Left forelimb (tissue), 1 donor: ENCODE measurements around the gene MTCL1.

Source experiments
- DNase-seq: peaks from one replicate; pipeline ENCODE4 v3.0.0-alpha.2; 2018; ENCODE audit warnings: low spot score

MTCL1 gene

DNA sequence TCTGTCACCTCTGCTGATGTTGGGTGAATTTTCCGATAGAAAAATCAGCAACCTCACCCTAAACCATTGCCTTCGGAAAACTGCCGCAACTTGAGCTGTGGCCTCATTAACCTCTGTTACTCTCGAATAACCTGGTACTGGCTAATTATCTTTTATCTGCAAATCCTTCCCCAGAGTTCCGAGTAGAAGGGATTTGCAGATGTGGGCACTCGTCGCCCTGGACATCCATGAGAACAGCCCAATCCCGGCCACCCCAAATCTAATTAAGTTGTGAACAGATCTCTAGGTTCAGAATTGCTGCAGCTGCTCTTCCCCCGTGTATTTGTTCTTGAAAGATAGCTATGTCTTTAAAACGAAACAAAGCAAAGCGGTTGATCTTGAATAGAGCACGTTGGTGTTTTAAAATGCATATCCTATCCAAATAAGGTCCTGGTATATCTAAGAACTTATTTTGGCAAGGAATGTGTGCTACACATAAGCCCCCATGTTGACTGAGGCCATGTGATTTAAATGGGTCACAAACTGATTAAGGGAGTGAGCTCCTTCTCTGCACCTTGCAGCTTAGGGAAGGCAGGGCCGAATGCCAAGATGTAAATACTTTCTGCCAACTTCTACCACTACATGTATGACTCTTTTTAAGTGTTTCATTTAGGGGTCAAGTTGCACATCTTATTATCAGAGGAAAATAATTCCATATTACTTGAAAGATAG lies 88.2 kb downstream of the MTCL1 start:
- no peak for DNase-seq

DNA sequence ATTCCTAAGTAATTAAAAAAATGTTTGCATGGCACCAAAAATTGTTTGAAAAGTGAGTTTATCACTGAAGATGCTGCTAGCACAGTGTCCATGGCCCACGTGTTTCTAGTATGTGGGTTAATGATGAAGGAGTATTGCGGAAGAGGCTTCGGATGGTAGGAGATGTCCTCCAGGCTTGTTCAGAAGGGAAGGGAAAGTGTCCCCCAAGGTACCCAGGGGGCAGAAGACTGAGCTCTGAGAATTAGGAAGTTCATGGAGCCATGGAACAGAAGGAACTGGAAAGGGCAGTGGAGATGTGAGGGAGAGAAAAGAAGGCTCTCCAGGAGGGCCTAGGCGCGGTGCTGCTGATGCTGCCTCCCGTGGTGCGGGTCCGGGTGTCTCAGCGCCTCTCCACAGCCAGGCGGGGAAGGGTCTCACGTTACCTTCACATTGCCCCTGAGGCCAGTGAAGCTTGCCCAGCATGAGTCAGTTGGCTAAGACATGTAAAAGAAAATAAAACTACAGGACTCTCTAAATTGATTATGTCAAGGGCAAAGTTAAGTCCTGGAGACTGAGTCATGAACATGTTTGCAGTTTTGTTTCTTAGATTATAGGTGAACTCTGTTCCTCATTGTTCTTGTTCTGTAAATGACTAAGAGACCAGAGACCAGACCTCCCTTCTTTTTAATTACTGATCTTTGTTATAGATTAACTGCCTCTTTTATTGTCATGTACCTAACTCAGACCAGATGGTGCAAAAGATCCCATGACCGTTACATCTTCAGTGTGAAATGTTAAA lies 89.0 kb downstream of the MTCL1 start:
- no peak for DNase-seq

DNA sequence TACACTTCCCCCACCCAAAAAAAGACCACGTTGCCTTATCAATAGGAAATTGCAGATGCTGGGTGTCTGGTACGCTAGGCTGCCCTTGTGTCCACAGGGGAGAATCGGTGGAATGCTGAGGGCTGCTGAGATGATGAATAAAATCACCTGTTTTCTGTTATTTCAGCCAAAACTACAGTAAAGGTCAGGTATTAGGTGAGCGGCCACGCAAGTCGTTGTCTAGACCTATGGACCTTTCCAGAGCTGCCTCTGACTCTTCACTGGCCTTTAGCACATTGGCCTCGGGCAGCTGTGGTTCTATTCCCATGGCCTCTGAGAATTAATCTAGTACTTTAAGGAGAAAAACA lies 89.6 kb downstream of the MTCL1 start:
- no peak for DNase-seq

DNA sequence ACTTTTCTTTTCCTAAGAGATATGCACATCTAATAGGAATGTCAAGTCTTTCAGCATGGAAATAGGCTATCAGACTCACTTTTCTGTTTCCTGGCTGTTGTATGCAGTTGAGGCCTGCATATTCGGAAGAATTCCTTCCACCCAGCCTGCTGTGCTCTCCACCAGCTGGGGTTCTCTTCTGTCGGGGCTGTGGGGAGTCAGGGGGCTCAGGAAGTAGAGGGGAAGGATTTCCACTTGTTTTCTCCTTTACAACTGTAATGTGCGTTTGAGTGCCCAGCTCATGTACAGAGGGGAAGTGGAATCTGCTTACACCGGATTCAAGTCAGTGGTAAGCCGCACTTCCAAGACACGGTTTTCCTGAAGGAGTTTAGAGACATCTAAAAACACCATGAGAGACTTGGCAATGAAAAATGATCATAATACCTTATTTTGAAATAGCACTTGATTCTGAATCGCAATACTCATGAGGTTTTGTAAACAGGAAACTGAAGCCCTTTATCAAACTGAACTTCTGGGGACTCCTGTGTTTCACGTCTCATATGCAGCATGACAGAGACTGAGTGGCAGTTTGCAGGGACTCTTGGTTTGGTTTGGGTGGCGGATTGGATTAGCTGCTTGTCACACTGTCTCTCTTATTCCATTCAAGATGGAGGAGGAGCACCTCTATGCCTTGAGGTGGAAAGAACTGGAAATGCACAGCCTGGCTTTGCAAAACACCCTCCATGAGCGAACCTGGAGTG lies 90.4 kb downstream of the MTCL1 start:
- DNase-seq, result no peak

DNA sequence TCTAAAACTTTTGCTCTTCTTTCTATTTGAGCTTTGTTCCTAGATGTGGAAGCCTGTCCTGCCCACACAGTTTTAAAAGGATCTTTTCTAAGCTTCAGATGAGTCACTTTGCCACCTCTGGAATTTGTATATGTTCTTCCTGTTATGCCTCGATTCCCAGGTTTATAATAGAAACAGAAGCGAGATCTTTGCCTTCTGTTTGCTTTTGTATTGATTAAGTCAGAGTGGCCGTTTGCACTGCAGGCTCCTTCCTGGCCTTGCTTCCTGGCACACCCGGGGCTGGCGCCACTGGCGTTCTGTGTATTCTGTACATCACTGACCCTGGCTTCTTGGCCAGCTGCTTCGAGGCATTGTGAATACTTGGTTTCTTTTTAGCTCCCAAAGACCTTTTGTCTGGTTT lies 91.8 kb downstream of the MTCL1 start:
- DNase-seq, result no peak

DNA sequence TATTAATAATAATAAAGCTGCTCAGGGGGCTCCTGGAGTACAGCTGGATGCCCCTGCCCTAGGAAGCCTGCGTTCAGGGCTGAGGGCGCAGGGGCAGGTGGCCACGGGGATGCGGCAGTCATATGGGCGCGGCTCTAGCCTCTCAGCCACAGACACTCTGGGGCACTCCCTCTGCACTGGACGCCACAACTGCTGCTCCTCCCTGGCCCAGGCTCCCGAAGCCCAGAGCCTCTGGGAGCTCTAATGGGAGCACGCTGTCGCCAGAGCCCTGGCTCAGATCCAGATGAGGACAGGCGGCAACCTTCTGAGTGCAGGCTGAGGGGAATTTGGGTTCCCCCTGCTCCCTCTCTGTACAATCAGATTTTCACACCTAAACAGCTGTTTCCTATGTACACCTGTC lies 93.6 kb downstream of the MTCL1 start:
- DNase-seq, result no peak

DNA sequence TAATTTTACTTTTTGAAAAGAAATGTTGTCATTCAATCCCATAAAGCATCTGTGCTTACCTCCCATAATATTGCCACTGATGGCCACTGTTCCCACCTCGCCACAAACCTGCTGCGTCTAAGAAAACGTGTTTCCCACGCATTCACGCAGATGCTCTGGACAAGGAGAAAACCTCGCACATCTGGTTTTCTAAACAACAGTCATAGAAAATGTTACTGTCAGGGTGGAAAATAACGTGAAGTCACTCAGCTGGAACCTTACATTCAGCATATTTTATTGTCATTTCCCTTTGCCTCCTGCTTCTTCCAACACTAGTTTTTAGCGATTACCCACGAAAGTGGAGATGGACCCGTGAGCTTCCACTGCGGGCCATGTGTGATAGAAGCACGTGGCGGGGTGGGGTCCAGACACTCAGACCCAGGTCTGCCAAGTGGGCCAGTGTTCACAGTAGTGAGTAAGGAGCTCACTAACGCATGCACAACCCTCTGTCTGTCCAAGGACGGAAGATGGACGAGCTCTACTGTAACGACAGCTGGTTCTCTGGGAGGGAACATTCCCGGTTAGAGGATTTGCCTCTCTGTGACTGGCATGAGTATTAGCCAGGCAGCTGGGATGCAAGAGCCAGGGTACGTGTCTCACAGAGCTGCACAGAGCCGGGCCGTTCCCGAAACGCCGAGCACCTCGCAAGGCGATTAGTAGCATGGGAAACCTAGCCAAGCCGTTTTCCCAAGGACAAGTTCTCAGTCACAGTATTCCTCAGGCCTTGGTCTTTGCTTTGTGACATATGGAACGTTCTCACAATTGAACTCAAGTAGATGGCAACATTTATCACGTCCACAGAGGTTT lies 94.5 kb downstream of the MTCL1 start:
- DNase-seq, result no peak

DNA sequence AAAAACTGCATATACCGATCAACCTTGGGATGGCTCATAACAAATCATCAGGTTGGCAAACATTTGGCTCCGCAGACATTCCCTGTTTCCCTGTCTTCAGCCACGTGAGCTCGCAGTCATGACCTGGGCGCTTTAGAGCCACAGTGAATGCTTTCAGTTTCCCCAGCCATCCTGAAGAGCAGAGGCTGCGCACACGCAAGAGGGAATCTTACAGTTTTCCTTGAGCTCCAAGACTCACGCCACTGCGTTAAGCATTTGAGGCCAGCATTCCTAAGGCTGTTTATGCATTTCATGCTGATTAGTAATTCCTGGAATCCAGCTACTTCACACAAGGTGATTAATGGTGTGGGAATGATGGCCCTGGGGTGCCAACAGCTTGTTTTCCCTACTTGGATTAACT lies 95.1 kb downstream of the MTCL1 start:
- DNase-seq, result no peak

DNA sequence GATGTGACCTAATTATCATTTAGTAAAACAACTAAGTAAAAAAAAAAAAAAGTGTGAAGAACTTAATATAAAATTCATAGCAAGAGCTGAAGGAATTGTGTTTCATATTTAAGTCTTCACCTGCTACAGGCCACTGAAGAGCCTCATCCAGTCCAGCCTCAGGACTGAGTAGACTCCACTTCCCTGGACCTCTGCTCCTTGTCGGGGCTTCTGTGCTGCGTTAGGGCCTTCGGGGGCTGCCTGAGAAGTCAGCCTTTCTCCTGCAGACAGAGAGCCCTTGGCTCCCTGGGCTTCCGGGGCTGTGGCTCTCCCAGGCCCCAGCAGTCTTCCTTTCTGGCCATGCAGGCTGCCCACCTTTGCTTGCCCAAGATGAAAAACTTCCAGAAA lies 95.5 kb downstream of the MTCL1 start:
- no peak for DNase-seq

DNA sequence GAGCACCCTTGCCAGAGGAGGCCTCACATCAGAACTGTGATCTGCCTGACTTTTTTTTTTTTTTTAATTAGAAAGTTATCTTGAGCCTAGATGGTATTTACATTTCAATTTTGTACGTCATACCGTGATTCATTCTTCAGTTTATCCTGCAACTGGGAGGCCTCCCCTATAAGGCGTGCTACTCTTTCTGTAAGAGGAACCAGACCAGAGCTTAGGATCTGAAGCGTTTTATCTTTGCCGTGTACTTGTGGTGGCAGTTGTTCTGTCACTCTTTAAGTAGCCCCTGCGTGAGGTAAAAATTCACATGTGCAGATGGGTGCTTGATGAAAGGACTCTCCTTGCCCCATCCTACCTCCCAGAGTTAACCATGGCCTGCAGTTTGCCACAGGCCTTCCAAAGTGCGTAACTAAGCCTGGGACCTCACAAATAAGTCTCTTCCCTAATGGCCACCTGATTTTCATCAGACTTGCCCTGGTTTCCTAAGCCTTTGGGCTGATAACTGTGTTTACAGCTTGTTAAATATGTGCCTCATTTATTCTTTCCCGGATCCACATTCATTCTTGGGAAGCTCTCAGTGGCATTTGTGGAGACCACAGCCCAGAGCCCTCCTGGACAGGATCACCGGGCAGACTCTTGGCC lies 96.0 kb downstream of the MTCL1 start:
- no peak for DNase-seq

DNA sequence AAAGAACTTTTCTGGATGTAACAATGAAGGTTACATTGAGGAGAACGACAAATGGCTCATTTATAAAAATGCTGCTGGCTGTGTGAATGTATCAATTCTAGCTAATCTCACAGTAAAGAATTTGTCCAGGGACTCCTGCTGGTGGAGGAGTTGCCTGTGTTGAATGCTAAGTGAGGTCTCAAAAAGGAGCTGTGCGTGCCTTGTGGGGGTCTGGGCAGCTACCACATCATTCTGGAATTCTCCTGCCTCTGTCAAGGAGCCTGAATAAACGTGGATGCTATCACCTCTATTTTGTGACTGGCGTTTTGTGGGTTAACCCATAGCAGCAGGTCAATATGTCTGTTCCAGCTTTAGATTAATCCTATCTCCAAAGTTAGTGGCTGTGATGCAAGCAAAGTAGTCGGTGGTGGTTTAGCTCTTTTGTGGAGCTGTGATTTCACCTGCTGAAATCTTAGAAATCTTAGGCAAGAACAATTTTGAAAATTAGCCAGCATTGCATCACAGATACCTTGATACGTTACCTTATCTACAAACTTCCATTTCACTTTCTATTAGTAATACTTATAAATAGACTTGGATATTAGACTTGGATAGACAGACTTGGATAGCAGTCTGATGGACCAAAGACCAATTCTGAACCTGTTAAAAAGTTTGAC lies 96.8 kb downstream of the MTCL1 start:
- DNase-seq, result no peak

DNA sequence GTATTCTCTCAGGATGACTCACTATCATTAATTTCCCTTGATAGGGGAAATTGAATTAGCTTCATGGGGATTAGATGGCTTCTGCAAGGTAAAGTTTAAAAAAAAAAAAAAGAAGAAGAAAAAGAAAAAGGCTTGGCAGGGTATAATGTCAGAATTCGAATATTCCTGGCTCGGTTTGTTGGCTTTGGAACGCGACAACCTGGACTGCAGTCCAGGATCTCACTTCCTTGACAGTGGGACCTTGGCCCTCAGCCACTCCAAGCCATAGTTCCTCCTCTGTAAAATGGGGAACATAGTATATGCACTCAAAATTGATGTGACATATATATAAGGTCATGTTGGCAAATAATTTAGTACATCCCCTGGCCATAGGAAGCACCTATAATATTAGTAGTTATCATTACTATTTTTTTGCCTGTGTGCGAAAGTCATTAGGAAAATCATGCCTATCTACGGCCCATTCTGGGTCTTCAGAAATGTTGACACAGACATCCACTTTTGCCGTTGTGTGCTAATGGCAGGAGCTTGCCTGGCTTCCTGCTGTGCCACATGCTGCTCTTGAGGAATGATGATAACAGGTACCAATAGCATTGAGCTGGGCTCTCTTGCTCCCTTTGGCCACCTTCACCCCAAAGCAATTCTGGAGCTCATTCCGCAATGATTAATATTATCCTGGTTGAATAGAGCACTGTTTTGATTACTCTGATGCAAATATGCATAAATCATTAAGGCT lies 97.9 kb downstream of the MTCL1 start:
- no peak for DNase-seq

DNA sequence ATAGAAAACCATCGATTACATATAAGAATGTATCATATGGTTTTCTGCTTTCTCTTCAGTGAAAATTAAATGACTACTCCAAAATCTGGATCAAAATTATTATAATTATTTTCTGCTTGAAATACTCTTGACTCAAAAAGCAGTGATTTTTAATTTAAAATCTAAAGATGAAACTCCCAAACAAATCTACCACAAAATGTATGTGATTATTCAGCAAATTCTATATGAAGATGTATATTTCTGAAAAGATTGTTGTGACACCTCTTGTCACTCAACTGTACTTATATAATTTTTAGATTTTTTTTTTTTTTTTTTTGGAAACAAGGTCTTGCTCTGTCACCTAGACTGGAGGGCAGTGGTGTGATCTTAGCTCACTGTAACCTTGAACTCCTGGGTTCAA lies 98.6 kb downstream of the MTCL1 start:
- no peak for DNase-seq

DNA sequence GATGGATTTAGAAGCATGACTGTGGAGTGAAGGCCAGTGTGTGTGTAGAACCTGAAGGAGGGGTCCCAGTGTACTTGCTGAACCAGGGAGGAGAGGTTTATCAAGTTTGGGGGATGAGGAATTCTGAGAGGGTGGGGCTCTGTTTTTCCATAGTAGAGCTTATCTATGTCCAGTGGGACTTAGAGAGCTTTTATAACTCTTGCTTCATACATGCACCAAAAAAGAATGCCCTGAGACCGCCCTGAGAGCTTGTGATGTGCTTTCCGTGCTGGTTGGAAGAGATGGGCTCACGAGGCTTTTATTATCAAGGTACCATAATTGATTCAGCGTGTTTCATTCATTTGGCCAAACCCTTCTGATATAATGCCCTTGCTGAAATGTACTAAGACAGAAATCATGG lies 100.2 kb downstream of the MTCL1 start:
- DNase-seq, result no peak

DNA sequence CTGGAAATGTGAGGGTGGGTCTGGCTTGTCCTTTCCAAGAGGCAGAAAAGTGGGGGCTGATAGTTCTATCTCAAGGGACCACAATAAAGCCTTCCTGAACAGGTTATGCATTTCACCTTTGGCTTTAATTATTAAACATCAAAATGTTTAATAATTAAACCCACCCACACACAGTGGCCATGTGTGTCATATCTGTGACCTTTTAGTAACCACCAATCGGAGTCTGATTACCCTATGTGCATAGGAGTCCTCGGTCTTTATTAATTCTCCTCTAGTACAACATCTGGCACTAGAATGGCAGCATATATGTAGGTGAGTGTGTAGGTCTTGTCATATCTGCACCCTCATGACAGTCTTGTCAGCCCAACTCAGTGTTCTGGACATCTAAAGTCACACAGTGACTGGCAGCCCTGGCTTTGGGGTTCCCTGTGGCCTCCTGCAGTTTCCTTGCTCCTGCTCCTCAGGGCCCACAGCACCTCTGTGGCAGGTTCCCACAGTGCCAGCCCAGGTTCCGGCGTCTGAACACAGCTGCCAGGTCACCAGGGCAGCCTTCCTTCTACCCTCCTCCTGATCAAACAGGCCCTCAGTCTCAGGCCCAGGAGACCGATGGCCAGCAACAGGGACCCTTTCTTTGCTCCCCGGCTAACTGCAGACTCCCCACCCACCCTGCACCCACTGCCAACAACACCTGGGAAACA lies 100.9 kb downstream of the MTCL1 start:
- DNase-seq, result no peak

DNA sequence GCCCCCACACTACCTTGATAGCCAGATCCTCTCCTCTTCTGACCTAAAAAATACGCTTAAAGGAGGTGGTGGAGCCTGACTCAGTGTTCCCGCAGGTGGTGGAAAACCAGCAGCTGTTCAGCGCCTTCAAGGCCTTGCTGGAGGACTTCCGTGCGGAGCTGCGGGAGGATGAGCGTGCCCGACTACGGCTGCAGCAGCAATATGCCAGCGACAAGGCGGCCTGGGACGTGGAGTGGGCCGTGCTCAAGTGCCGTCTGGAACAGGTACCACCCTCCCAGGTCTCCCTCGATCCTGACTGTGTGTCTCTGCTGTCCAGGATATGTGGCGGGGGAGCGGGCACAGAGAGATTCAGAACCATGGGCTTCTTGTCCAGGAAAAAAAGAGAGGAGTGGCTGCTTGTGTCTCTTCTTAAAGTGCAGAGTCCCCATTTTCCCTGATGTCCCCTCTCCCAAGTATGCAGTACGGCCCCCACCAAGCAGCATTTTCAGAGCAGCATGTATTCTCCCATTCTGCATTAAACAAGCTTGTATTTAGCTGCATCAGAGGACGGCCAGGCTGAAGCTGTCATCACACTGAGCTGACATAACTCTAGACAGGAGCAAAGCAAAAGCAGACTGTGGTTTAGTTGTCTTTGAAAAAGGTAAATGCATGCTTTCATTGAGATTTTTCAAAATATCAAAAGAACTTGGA lies 101.6 kb downstream of the MTCL1 start:
- no peak for DNase-seq

DNA sequence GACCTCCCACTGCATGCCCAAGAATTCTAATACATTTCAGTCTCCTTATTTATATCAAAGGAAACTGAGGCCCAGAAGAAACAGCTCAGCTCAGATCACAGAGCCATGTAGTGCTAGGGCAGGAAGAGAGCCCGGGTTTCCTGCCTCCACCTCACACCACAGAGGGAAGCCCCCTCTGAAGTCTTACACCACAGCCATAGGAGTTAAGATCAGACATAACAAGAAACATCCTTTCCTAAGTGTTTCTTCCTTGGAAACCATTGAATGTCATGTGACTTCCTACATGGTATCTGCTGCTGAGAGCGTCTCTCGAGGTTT lies 102.1 kb downstream of the MTCL1 start:
- no peak for DNase-seq

DNA sequence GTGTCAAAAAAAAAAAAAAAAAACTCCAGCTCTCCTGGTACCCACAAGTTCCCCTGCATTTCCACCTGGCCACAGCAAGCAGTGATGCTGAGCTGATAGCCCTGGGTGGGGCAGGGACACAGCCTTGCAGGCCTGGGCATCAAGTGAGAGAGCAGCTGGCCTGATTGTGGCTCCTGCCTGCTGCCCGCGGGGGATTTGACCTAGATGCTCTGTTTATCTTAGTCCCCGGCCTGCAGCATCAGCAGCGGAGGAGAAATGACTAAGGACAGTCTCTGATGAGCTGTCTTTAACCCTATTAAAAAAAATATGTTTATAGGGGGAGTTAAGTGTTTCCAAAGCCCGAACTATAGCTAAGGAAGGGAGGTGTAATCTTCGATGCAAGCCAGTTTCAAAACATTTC lies 102.6 kb downstream of the MTCL1 start:
- DNase-seq, result no peak

DNA sequence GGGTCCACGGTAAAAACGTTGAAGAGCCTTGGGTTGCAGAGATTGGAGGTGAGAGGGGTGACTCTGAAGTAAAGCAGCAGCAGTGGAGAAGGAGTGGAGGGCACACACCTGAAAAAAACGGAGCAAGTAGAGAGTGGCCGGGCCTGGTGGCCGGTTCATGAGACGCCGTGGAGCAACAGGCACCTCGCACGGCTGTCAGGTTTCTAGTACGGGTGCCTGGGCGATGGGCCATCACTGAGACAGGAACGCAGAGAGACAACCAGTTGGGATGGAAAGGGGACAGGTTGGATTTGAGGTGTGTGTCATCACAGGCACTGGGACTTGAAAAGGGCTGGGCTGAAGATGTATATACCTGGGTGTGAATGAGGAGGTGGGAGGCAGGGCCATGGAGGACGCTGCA lies 104.2 kb downstream of the MTCL1 start:
- DNase-seq, result no peak

DNA sequence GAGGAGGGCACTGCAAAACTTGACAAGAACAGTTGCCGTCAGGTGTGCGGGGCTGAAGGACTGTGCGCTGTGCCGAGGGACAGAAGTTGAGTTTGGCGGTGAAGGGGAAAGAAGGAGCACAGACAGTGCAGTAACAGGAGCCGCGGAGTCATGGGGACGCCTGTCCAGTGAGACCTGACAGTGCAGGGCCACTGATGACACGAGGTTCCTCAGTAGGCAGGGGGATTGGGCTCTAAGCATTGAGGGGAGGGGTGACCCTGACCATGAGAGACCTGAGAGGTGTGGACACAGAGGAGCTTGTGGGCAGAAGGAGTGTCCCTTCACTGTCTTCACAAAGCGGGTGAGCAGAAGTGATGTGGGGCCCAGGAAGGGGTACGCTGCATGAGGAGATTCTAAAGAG lies 104.8 kb downstream of the MTCL1 start:
- no peak for DNase-seq
